HG03432 (cell line): ENCODE data around the gene ZNRF3.

Source experiments
- ATAC-seq: cut with Tn5 transposase; IDR thresholded peaks from one replicate; pipeline ENCODE4 v1.9.1; 2021; ENCODE audit warnings: mild to moderate bottlenecking, moderate library complexity; ENCODE audit not compliant: unreplicated experiment

The ZNRF3 gene

DNA sequence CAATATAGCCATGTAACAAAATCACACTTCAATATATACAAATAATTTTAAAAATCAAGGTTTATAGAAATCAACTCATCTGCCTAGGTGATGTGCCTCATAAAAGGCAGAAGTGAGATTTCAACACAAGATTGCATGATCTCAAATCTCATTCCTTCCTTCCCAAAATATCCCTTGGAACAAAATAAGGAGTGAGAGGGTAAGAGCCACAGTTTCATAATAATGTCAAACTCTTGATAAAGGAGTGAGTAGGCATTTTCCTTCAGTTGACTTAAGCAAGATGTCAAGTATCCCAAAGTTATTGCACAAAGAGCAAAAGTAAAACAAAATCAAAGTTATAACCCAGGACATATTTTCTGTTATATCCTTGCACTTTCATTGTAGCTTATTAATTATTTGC, 97.0 kb downstream of the ZNRF3 start:
- no peak for ATAC-seq

DNA sequence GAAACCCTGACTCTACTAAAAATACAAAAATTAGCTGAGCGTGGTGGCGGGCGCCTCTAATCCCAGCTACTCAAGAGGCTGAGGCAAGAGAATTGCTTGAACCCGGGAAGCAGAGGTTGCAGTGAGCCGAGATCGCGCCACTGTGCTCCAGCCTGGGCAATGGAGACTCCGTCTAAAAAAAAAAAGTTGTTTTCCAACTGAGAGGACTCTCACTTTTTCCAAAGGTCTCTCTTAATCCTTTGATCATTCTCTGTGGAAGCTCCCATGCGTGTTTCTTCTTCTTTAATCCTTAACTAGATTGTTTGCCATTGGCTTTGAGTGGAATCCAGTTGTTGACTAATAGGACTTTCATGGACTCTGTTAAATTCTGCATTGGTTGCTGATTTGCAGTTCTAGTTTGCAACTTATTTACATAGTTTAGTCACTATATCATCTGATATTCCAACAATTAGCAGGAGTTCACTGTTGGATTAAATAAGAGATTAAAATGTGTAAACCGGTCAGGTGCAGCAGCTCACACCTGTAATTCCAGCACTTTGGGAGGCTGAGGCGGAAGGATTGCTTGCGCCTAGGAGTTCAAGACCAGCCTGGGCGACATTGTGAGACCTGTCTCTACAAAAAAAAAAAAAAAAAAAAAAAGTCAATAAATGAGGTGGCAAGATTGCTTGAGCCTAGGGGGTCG, 98.6 kb downstream of the ZNRF3 start:
- no peak for ATAC-seq

- ATAC-seq, result no peak
These were observed 99.8 kb downstream of the ZNRF3 start for GRCh38 chr22:28983190-28983589.

DNA sequence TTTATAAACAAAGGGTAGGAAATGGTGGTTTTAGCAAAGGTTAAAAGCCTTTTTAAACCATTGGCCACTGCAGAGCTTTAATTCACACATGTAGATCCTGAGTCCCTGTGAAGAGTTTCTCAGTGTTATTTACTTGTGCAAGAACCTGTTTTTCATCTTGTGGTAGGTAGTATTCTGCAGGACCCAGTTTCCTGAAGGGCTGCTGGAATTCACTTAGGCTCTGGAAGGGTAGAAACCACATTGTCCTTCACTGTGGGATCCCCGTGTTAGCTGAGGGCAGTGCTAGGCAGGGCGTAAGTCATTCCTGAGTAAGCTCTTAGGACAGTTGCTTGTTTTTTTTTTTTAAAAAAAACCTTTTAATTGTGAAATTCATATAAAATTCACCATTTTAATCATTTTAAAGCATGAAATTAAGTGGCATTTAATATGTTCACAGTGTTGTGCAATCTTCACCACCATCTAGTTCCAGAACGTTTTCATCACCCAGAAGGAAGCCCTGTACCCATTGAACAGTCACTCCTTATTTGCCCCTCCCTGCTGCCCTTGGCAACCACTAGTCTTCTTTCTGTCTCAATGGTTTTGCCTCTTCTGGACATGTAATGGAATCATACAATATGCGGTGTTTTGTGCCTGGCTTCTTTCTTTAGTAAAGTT, 100.5 kb downstream of the ZNRF3 start:
- no peak for ATAC-seq

GRCh38 chr22:28984482-28985158, 101.2 kb downstream of the ZNRF3 start:
- ATAC-seq, result no peak

GRCh38 chr22:28985581-28986290, 102.4 kb downstream of the ZNRF3 start:
- ATAC-seq, result no peak

DNA sequence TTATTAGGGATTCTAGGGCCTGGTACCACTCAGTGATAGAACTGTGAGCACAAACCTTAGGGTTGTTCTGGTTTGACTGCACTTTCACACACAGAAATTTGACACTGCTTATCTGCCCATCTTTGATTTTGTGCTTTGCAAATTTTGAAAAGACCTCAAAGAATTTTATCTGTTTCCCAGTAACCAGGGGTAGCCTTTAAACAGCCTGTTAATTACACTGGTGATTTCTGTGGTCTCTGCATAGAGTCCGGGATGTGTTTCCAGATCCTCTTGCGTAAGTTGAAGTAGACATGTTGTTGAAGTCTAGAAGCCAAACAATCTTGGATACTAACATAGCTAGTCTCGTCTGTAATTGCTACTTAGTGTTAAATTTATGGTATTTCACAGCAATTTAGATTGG, 103.0 kb downstream of the ZNRF3 start:
- ATAC-seq, result no peak

DNA sequence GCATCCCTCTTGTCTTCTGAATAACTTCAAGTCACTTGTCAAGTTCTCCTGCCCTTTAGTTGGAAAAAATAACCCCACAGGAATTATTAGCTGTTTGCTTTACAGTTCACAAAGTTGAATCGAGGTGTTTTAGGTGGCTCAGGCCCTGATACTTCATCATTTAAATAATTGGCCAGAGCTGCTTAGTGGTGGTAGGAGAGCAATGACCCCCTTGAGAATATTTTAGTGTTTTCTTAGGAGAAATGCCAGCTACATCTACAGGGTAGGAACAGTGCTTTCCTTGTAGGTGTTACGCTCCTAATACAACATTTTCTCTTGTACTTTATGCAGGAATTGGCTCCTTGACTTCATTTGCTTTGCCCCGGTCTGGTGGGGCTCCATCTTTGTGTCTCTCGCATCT, 105.1 kb downstream of the ZNRF3 start:
- no peak for ATAC-seq

- ATAC-seq, result no peak
These were observed 105.7 kb downstream of the ZNRF3 start for GRCh38 chr22:28989035-28989464.

GRCh38 chr22:28989484-28989883, 106.1 kb downstream of the ZNRF3 start:
- ATAC-seq, result no peak

DNA sequence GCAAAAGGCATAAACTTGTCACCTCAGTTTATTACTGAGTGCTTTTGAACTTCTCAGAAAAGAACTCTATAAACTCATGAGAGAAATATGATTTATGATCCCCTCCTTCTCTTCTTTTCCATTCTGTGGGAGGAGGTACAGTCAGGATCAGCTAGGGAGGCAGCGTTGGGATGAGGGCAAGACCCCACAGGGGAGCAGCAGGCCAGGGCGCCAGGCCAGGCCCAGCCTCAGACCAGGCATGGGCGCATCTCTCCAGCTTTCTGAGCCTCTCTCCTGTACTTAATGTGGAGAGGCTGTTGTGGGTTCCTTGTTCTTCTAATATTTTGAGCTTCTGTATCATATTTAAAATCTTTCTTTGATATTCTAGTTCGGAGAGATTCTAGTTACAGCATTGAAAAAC, 106.5 kb downstream of the ZNRF3 start:
- ATAC-seq, result no peak

- no peak for ATAC-seq
These were observed 109.4 kb downstream of the ZNRF3 start for GRCh38 chr22:28992565-28993356.

DNA sequence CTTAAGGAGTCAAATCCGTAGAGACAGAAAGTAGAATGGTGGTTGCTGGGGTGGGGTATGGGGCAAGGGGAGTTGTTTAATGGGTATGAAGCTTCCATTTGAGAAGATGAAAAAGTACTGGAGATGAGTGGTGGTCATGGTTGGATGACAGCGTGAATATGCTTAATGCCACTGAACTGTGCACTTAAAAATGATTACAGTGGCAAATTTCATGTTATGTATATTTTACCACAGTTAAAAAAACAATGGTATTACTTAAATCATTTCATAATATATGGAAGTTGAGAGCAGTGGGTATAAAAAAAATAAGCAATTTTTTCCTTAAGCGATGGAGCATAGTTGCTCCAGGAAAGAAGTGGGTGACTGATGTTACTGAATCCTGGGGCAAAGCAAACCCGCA, 111.2 kb downstream of the ZNRF3 start:
- ATAC-seq, result no peak

GRCh38 chr22:28995551-28995950, 112.2 kb downstream of the ZNRF3 start:
- ATAC-seq, result no peak

- ATAC-seq, result no peak
These were observed 114.0 kb downstream of the ZNRF3 start for GRCh38 chr22:28997342-28997741.

DNA sequence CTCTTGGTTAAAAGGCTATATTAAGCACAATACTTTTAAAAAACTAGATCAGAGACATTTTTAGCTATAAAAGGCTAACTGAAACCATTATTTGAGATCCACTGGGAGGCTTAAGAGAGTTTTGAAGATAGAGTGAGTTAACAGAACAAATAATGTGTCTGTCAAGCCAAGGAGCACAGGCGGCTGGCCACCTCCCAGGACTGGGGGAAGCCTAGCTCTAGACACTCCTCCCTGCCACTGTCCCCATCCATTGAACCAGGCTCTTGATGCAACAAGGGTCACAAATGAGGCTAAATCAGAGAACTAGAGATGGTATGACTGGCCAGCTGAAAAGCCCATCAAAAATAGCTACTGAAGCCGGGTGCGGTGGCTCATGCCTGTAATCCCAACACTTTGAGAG, 115.3 kb downstream of the ZNRF3 start:
- ATAC-seq, result no peak

DNA sequence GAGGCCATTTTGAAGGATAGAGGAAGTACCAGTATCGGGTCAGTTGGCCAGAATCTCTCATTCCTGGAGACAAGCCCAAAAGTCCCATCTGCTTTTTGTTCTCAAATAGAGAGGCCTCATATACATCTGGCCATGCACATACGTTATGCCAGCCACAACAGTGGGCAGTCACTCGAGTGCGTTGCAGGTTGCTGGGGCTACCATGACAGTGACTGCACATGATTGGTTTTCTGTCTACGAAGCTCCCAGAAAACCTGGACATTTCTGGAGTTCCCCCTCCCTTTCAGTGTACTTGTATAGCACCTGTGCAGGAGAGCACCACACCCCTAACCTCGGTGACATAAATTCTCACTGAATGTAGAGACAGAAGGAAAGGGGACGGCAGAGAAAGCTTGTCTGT, 116.1 kb downstream of the ZNRF3 start:
- no peak for ATAC-seq

DNA sequence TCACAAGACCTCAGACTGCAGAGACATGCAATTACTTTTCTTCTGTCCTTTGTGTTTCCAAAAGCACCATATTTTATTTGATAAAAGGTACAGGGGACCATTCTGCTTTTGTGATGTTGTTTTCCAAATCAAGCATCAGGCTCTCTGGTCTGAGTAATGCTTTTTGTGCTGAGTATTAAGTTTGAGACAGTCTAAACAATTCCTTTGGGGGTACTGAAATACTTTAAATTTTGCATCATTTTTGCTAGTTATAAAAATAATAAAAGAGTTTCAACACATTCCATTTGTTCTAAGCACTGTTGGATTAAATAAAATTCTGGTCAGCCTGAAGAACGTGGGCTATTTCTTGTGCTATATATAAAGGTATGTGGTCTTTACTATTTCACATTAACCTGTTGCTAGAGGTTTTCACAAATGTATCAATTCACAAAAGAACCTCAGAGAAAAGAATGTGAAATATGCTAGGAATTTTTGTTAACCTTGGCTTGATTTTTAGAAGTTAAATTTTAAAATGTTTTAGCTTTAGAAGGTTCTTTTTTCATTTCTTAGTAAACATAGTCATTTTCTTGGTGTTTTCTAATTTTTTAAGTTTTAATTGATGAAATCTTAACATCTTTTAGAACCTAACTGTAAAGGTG, 116.7 kb downstream of the ZNRF3 start:
- ATAC-seq, result no peak

GRCh38 chr22:29000641-29001040, 117.3 kb downstream of the ZNRF3 start:
- ATAC-seq, result no peak

GRCh38 chr22:29002603-29003002, 119.2 kb downstream of the ZNRF3 start:
- no peak for ATAC-seq
